Activated CD4-positive, alpha-beta T cell treated with anti-CD3 and anti-CD28 coated beads, Interleukin-2, amount 10 ng/mL, durations not matched to agents 24 days and 14 days (primary cell): ENCODE data around the gene MTHFD2. TPM values are rescaled to one million over a fixed set of nuclear protein-coding genes. Genes with fewer than 3 reads are reported as not detected.

Source experiments
- DNase-seq: peaks from one replicate; pipeline ENCODE4 v3.0.0; 2022
- H3K27ac Mint-ChIP-seq: one replicate; pipeline ENCODE4 v1.8.0; 2022; ENCODE audit warnings: mild to moderate bottlenecking, mixed read lengths
- H3K27me3 Mint-ChIP-seq: one replicate; pipeline ENCODE4 v1.8.0; 2022; ENCODE audit warnings: mixed read lengths
- H3K36me3 Mint-ChIP-seq: one replicate; pipeline ENCODE4 v1.8.0; 2022; ENCODE audit warnings: low read depth, mild to moderate bottlenecking, mixed read lengths
- H3K4me1 Mint-ChIP-seq: one replicate; pipeline ENCODE4 v1.8.0; 2021; ENCODE audit warnings: mixed read lengths
- H3K4me3 Mint-ChIP-seq: one replicate; pipeline ENCODE4 v1.8.0; 2022; ENCODE audit warnings: mild to moderate bottlenecking, moderate library complexity, mixed read lengths
- H3K9me3 Mint-ChIP-seq: one replicate; pipeline ENCODE4 v1.8.0; 2021; ENCODE audit warnings: mixed read lengths
- intact Hi-C: fragments of 100-400 bp; cut with micrococcal nuclease; formaldehyde crosslinking; loops from one replicate; pipeline ENCODE4 v1.15.1; 2023
- total RNA-seq: library from RNA; stranded (reverse); gene quantifications from 2 replicates; pipeline ENCODE4 v1.2.3, GENCODE V29; 2022

MTHFD2 gene
- 418 and 439 TPM in 2 replicates for total RNA-seq

DNA sequence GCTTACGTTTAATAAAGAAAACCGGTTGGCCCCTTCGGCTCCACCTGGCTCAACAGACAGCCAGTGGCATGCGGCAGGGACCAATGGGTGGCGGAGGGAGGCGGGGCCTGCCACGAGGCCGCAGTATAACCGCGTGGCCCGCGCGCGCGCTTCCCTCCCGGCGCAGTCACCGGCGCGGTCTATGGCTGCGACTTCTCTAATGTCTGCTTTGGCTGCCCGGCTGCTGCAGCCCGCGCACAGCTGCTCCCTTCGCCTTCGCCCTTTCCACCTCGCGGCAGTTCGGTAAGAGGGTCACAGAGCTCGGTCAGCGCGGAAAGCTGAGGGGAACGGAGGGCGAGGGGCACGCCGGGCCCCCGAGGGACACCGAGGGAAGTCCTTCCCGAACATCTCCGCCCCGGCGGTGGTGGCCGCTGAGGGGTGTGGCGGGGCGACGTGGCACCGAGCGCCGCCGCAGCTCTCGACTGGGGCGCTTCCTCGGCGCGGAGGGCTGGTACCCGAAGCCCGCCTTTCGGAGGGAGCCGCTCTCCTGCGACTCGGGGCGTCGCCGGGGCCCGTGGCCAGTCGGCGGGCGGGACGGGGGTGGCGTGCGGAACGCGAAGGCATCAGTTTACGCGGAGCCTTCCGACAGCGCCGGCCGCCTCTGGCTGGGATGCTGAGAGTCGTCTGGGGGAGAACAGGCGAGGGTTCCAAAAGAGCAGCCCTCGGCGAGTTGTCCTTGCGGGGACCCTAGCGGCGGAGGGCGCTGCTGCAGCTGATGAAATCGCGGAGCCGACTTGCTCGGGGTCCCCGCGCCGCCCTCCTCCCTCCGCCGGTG lies at the start of gene MTHFD2:
TSS of gene MTHFD2 (plus strand) at position 155 of the 814 bp plus-strand sequence. CDS start at position 182, 27 bp downstream.
- H3K4me3 Mint-ChIP-seq, result peak within 1 kb of the TSS; percentile 96
- H3K36me3 Mint-ChIP-seq, result peaks cover 40% of the 10 kb centered on the region
- DNase-seq, result peak; percentile 98
- intact Hi-C loops, result loop anchor here (1.0 to 5.0 kb wide), 9 partner anchors 8 to 964 kb away; partner anchors contain the start of genes BOLA3, CCT7, DGUOK and INO80B
- no peaks in the 10 kb centered on the region for H3K27me3 Mint-ChIP-seq
- peak within 1 kb of the TSS; percentile 100 for H3K27ac Mint-ChIP-seq
- peaks cover 38% of the 10 kb centered on the region for H3K4me1 Mint-ChIP-seq
- no peaks in the 10 kb centered on the region for H3K9me3 Mint-ChIP-seq

DNA sequence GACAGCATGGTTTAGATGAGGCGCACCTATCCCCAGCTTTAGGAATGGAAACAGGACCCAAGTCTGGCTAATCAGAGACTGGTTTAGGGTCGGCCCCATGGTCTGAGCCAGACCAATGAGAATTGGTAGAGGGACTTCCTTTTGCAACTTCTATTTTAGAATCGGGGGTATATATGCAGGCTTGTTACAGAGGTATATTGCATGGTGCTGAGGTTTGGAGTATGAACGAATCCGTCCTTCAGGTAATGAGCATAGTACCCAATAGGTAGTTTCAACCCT lies 49.2 kb upstream of the MTHFD2 start:
- intact Hi-C loops, result loop anchor here (2.0 to 10.0 kb wide), 3 partner anchors 222 to 414 kb away; partner anchors contain the start of genes C2orf81, DGUOK, TPRKB and WDR54
- Mint-ChIP-seq H3K27ac (no peak overlapping the region), H3K4me3 (no peak overlapping the region), H3K4me1 (peaks cover 8% of the 10 kb centered on the region), H3K36me3 (peaks cover 31% of the 10 kb centered on the region), H3K9me3 (no peaks in the 10 kb centered on the region), H3K27me3 (no peaks in the 10 kb centered on the region)
- no peak for DNase-seq

DNA sequence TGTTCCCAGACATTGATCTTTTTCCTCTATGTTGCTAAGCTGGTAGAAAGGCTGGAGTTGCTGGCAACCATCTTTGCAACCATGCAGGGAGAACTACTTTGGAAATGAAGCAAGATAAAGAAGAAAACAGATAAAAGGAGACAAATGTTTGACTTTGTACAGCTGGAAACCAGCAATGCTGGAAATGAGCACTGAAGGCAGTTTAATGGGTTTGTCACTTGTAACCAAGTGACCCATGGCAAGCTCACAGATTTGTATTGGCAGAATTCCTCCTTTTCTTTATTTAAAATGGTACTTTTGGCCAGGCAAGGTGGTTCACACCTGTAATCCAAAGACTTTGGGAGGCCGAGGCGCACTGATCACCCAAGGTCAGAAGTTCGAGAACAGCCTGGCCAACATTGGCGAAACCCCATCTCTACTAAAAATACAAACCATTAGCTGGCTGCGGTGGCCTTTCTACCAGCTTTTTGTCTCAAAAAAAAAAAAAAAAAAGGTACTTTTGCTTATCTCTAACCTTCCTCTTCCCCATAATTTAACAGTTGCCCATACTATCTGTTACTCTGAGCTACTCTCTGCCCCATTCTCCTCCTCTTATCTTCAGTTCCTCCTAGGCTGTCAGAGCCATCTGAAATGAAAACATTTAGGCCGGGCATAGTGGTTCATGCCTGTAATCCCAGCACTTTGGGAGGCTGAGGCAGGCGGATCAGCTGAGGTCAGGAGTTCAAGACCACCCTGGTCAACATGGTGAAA lies 48.7 kb upstream of the MTHFD2 start:
- Mint-ChIP-seq H3K9me3 (no peaks in the 10 kb centered on the region), H3K4me3 (no peak overlapping the region), H3K27ac (no peak overlapping the region), H3K36me3 (peaks cover 30% of the 10 kb centered on the region), H3K4me1 (peaks cover 8% of the 10 kb centered on the region), H3K27me3 (no peaks in the 10 kb centered on the region)
- no peak for DNase-seq
- intact Hi-C loops, result loop anchor here (2.0 to 10.0 kb wide), 3 partner anchors 223 to 415 kb away; partner anchors contain the start of genes C2orf81, DGUOK, TPRKB and WDR54

DNA sequence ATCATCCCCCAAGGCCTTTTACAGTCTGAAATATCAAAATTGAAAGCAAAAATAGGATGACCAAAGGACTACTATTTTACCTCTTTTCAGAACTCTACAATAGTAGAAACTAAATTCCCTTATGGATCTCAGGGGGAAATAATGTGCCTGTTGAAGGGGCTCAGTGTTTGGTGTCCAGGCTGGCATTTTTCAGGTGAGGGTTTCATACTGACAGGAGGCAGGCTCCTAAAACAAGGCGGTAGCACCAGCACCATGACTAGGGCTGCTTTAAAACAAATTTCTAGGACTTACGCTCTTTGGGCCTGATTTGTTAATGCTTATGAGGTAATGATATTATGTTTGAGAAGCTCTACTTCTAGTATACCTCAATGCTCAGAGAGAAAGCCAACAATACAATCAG lies 45.5 kb upstream of the MTHFD2 start:
- no peaks in the 10 kb centered on the region for H3K9me3 Mint-ChIP-seq
- intact Hi-C loops, result loop anchor here (2.0 kb wide), 1 partner anchor 16 kb away; no protein-coding TSS in a partner anchor
- DNase-seq, result no peak
- no peaks in the 10 kb centered on the region for H3K27me3 Mint-ChIP-seq
- peaks cover 43% of the 10 kb centered on the region for H3K36me3 Mint-ChIP-seq
- no peak overlapping the region for H3K27ac Mint-ChIP-seq
- no peak overlapping the region for H3K4me3 Mint-ChIP-seq
- peaks cover 5% of the 10 kb centered on the region for H3K4me1 Mint-ChIP-seq

DNA sequence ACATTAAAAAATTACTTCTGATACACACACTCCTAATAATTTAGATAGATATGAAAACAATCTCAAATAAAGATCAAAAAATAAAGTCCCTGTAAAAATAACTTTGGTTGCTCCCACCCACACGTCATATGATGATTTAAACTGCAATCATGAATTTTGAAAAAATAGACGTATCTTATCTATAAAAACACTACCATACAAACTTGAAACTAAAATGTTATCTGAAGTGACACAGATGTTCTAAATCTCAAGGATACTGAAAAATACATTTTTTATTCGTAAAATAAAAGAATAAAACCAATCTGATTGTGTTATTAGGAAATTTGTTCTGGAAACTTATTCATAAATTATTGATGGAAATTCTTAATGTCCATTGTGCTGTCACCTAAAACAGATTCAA lies 42.6 kb upstream of the MTHFD2 start:
- intact Hi-C loops, result no loop called here
- Mint-ChIP-seq H3K4me3 (no peak overlapping the region), H3K9me3 (no peaks in the 10 kb centered on the region), H3K27ac (no peak overlapping the region), H3K27me3 (no peaks in the 10 kb centered on the region), H3K36me3 (peaks cover 52% of the 10 kb centered on the region), H3K4me1 (peaks cover 5% of the 10 kb centered on the region)
- DNase-seq, result no peak

DNA sequence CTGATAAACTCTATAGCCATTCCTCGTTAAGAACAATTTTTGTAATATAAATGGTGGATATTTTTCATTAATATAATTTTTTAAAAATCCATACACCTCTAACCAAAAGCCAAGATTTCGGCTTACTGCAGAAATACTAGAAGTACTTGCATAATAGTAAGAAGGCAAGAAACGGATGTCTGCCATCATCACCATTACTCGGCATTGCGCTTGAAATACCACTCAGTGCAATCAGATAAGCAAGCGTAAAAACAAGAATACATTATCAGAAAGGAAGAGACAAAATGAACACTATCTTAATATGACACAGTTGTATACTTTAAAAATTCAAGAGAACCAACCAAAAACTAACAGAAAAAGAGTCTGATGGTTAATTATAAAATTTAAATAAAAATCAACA lies 35.5 kb upstream of the MTHFD2 start:
- no peak for DNase-seq
- no peaks in the 10 kb centered on the region for H3K9me3 Mint-ChIP-seq
- H3K27me3 Mint-ChIP-seq, result no peaks in the 10 kb centered on the region
- no peak overlapping the region for H3K27ac Mint-ChIP-seq
- intact Hi-C loops, result no loop called here
- no peak overlapping the region for H3K4me3 Mint-ChIP-seq
- H3K36me3 Mint-ChIP-seq, result peaks cover 63% of the 10 kb centered on the region
- H3K4me1 Mint-ChIP-seq, result peaks cover 4% of the 10 kb centered on the region

DNA sequence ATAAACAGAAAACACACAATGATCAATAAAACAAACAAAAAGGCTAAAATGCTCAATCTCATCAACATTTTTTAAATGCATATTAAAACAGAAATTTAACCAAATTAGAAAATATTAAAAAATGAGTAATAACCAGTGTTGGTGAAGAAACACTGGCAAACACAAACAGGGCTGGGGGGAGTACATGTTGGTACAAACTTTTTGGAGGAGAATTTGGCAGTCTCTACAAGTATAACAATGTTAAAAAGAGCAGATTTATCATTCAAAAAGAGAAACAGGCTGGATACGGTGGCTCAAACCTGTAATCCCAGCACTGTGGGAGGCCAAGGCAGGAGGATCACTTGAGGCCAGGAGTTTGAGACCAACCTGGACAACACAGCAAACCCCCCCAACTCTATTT lies 33.7 kb upstream of the MTHFD2 start:
- Mint-ChIP-seq H3K9me3 (no peaks in the 10 kb centered on the region), H3K36me3 (peaks cover 59% of the 10 kb centered on the region), H3K27ac (no peak overlapping the region), H3K4me3 (no peak overlapping the region), H3K4me1 (peaks cover 10% of the 10 kb centered on the region), H3K27me3 (no peaks in the 10 kb centered on the region)
- DNase-seq, result no peak
- intact Hi-C loops, result loop anchor here (5.0 kb wide), 1 partner anchor 38 kb away; no protein-coding TSS in a partner anchor

DNA sequence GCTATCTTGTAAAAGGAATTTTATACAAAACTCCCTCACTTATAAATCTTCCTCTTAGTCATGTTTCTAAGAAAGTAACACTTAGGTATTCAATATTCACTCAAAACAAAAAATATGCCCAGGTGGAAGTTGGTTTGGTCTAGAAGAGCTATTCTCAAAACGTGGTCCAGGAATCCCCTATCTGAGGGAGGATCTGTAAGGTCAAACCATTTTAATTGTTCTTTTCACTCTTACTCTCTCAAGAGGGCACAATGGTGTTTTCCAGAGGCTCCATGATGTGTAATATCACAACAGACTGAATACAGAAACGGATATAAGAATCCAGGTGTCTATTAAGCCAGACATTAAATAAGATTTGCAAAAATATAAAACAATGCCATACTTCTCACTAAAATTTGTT lies 29.7 kb upstream of the MTHFD2 start:
- Mint-ChIP-seq H3K27ac (peak overlapping the region; percentile 56), H3K27me3 (no peaks in the 10 kb centered on the region), H3K4me3 (no peak overlapping the region), H3K9me3 (no peaks in the 10 kb centered on the region), H3K36me3 (peaks cover 64% of the 10 kb centered on the region), H3K4me1 (peaks cover 21% of the 10 kb centered on the region)
- no peak for DNase-seq
- intact Hi-C loops, result loop anchor here (1.0 to 5.0 kb wide), 3 partner anchors 10 to 34 kb away; partner anchors contain the start of gene MOB1A

DNA sequence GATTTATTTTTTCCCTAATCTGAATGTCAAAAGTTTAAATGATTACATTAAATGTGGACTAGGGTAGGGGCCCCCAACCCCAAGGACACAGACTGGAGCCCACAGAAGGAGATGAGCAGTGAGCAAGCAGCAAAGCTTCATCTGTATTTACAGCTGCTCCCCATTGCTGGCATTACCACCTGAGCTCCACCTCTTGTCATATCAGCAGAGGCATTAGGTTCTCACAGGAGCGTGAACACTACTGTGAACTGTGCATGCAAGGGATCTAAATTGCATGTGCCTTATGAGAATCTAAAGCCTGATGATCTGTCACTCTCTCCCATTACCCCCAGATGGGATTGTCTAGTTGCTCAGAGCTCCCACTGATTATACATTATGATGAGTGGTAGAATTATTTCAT lies 23.5 kb upstream of the MTHFD2 start:
- no peak overlapping the region for H3K4me3 Mint-ChIP-seq
- intact Hi-C loops, result loop anchor here (5.0 kb wide), 1 partner anchor 217 kb away; no protein-coding TSS in a partner anchor
- H3K4me1 Mint-ChIP-seq, result peaks cover 43% of the 10 kb centered on the region
- H3K27me3 Mint-ChIP-seq, result no peaks in the 10 kb centered on the region
- DNase-seq, result no peak
- H3K9me3 Mint-ChIP-seq, result no peaks in the 10 kb centered on the region
- H3K27ac Mint-ChIP-seq, result no peak overlapping the region
- H3K36me3 Mint-ChIP-seq, result peaks cover 43% of the 10 kb centered on the region

DNA sequence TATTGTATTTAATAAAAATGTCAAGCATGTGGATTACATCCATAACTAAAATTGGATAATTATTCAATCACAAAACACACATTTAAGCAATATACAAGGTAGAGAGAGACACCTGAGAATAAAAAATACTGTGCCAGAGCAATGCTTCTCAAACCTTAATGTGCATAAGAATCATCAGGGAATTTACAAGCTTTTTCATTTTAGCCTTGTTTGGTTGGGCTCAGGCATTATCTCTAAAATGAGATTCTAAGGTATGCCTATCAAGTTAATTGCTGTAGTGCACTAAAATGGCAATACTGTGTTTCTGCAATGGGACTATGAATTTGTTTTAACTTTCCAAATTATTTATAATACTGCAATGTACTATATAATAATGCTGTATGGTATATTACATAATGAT lies 20.7 kb upstream of the MTHFD2 start:
- DNase-seq, result no peak
- peaks cover 46% of the 10 kb centered on the region for H3K4me1 Mint-ChIP-seq
- peak overlapping the region; percentile 84 for H3K4me3 Mint-ChIP-seq
- intact Hi-C loops, result loop anchor here (1.0 to 5.0 kb wide), 4 partner anchors 9 to 215 kb away; partner anchors contain the start of genes BOLA3 and MTHFD2
- H3K36me3 Mint-ChIP-seq, result peaks cover 25% of the 10 kb centered on the region
- H3K27me3 Mint-ChIP-seq, result no peaks in the 10 kb centered on the region
- peak overlapping the region; percentile 90 for H3K27ac Mint-ChIP-seq
- H3K9me3 Mint-ChIP-seq, result no peaks in the 10 kb centered on the region

DNA sequence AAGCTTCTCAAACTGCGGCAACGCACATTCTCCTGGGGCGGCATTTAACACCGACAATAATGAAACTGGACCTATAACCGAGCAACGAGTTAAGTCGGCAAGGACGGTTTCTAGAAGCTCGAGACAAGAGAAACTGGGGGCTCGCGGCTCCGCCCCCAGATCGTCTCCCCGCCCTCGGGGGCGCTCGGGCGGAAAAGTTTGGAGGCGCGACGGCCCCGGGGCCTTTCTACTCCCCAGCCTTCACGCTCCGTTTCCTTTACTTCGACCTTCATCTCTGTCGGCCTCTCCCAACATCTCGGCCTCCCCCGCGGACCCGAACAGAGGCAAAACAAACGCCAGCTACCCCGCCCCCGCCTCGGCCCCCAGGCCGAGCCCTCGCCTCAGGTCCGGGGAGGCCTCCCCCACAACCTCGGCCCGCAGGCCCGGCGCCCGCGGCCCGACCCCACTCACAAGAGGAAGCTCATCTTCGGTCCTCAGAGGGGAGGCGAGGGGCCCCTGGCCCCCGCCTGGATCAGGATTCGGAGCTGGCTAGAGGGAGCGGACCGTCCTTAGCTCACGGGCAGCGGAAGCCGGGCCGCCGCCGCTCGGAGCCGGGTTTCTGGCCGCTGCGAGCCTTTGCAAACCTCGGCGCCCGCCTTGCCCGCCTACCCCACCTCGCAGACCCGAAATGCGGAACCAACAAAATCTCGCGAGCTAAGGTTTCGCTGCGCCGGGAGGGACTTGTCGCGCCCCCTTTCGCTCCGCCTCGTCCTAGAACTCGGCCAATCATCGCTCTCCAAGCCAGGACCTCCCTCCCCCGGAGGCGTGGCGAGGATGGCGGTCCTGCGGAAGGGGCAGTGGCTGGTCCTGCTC lies 20.0 kb upstream of the MTHFD2 start, which contains the start of gene MOB1A:
TSS of gene MOB1A (minus strand) at position 669 of the 852 bp plus-strand sequence. CDS start at position 464, 205 bp downstream.
- peaks cover 43% of the 10 kb centered on the region for H3K4me1 Mint-ChIP-seq
- H3K4me3 Mint-ChIP-seq, result peak within 1 kb of the TSS; percentile 84
- no peaks in the 10 kb centered on the region for H3K27me3 Mint-ChIP-seq
- H3K9me3 Mint-ChIP-seq, result no peaks in the 10 kb centered on the region
- H3K27ac Mint-ChIP-seq, result peak within 1 kb of the TSS; percentile 90
- peaks cover 22% of the 10 kb centered on the region for H3K36me3 Mint-ChIP-seq
- peak; percentile 100 for DNase-seq
- intact Hi-C loops, result loop anchor here (1.0 to 5.0 kb wide), 4 partner anchors 10 to 214 kb away; partner anchors contain the start of genes BOLA3 and MTHFD2

DNA sequence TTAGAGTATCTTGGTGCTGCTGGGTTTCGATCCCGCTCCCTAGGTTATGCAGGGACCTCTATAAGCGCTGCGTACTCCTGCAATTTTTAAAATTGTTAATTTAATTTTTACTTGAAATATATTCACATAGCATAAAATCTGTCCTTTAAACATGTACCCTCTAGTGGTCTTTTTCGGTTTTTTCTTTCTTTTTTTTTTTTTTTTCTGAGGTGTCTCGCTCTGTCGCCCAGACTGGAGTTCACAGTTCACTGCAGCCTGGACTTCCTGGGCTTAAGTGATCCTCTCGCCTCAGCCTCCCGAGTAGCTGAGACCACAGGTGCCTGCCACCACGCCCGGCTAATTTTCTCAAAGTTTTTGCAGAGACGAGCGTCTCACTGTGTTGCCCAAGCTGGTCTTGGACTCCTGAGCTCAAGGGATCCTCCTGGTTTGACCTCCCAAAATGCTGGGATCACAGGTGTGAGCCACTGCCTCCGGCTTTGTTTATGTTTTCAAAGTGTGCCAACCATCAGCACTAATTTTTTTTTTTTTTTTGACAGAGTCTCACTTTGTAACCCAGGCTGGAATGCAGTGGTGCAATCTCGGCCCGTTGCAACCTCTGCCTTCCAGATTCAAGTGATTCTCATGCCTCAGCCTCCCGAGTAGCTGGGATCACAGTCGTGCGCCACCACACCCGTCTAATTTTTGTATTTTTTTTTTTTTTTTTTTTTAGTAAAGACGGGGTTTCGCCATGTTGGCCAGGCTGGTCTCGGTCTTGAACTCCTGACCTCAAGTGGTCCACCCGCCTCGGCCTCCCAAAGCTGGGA lies 19.2 kb upstream of the MTHFD2 start:
- Mint-ChIP-seq H3K36me3 (peaks cover 21% of the 10 kb centered on the region), H3K27ac (peak overlapping the region; percentile 90), H3K27me3 (no peaks in the 10 kb centered on the region), H3K4me1 (peaks cover 46% of the 10 kb centered on the region), H3K4me3 (peak overlapping the region; percentile 84), H3K9me3 (no peaks in the 10 kb centered on the region)
- DNase-seq, result no peak
- intact Hi-C loops, result loop anchor here (5.0 kb wide), 1 partner anchor 213 kb away; no protein-coding TSS in a partner anchor
